ENCODE data around the gene PRDM5.

The PRDM5 gene

DNA sequence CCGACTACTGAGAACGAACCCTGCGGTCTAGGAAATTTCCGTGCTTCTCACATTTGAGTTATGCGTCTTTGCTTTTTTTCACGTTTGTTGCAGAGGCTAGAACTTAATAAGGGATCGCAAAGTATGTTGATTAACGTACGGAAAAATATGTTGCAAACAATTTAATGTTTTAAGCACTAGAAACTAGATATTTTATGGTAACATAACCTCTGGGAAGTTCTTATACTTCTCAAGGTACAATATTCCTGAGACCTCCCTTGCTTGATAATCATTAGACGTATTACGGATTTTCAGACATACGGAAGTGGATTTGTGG, 639 bp upstream of the PRDM5 start:
- H3K27ac ChIP-seq: peak overlapping the region; percentile 86 to 95
- peak overlapping the region; percentile 86 for H3K4me3 ChIP-seq
- DNase-seq (ENCODE audit: low spot score): no peak
- TF ChIP-seq, protein P1, sequence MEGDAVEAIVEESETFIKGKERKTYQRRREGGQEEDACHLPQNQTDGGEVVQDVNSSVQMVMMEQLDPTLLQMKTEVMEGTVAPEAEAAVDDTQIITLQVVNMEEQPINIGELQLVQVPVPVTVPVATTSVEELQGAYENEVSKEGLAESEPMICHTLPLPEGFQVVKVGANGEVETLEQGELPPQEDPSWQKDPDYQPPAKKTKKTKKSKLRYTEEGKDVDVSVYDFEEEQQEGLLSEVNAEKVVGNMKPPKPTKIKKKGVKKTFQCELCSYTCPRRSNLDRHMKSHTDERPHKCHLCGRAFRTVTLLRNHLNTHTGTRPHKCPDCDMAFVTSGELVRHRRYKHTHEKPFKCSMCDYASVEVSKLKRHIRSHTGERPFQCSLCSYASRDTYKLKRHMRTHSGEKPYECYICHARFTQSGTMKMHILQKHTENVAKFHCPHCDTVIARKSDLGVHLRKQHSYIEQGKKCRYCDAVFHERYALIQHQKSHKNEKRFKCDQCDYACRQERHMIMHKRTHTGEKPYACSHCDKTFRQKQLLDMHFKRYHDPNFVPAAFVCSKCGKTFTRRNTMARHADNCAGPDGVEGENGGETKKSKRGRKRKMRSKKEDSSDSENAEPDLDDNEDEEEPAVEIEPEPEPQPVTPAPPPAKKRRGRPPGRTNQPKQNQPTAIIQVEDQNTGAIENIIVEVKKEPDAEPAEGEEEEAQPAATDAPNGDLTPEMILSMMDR (IDR thresholded peaks at IDR 0.05): no peak

DNA sequence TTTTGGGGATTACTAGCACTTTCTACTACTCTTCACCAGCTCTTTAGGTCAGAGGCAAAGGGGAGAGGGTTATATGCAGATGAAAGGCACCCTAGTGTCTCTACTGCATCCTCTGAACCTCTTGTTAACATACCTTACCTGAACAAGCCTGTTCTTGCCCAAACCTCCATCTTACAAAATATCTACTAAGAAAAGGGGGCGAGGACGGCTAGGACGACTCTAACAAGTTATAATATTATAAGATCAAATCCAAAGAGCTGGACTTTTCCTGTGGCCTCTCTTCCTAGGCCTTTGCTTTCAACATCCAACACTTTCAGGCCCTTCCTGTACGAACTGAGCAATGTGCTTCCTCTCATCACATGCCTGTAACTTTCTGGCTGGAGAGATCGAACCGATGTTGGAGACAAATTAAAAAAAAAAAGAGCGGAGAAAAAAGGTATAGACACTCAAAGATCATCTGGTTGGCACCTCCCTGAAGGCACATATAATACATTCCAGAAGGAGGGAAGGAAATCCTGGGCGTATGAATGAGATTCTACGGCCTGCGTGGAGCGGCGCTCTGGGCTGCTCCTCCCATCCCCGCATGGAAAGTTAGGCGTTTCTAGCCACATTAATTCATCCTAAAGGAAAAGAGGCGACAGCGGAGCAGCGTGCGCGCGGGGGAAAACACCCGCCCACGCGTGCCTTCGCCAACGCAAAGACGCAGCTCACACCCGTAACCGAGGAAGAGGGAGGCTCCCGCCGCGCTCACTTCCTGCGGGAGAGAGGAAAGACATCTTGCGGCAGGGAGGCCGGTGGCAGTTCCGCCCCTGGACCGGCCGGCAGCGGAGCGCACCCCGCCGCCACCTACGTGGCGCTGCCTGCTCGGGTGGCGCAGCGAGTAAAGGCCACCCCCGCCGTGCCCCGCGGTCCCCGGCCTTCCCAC, 808 bp downstream of the PRDM5 start:
- peak; percentile 81 for DNase-seq (ENCODE audit: low spot score)
- H3K27ac ChIP-seq: peak overlapping the region; percentile 86 to 95
- H3K4me3 ChIP-seq: peak overlapping the region; percentile 86
- TF ChIP-seq, protein P1 (IDR thresholded peaks at IDR 0.05): no peak

- H3K4me3 ChIP-seq: no peak overlapping the region
- TF ChIP-seq, protein P1 (IDR thresholded peaks at IDR 0.05): no peak
- H3K27ac ChIP-seq: no peak overlapping the region
- no peak for DNase-seq (ENCODE audit: low spot score)
Measured at GRCh38 chr4:120920666-120921065, 1.9 kb downstream of the PRDM5 start.

DNA sequence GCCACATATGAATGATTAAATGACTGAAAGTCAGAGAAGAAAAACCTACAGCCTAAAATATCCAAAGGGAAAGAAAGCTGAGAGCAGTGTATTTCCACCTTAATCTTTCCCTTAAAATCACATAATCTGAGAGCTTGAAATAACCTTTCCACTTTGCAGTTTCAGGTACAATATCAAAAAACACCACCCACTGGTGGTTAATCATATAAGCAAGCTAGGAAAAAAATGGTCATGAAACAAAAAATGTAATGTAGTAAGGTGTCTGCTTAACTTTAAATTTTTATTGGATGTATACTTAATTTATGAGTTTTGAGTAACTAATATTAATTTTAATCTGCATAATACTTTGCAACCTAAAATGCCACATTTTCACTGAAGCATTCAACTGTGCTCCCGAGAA, 3.2 kb downstream of the PRDM5 start:
- TF ChIP-seq, protein P1 (IDR thresholded peaks at IDR 0.05): no peak
- no peak overlapping the region for H3K27ac ChIP-seq
- no peak for DNase-seq (ENCODE audit: low spot score)
- H3K4me3 ChIP-seq: no peak overlapping the region

DNA sequence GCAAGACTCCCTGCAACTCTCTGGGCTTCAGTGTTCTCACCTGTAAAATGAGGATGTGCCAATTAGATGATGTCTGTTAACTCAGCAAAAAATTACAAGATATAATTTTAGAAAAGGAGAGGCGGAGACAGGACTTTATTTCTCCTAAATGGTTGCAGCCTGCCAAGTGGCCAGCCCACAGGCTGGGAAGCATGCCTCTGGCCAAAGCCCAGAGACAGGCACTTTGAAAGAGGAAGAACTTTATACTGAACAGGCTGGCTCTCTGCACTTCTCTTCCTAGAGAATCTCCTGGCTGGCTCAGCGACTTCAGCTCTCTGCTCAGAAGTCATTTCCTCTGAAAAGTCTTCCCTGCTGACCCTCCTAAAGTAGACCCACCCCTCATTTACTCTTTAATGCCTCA, 3.7 kb downstream of the PRDM5 start:
- Histone ChIP-seq H3K4me3 (no peak overlapping the region), H3K27ac (no peak overlapping the region)
- TF ChIP-seq, protein P1 (IDR thresholded peaks at IDR 0.05): no peak
- no peak for DNase-seq (ENCODE audit: low spot score)

GRCh38 chr4:120918092-120918491, 4.4 kb downstream of the PRDM5 start:
- TF ChIP-seq, protein P1 (IDR thresholded peaks at IDR 0.05): no peak
- no peak for DNase-seq (ENCODE audit: low spot score)
- no peak overlapping the region for H3K27ac ChIP-seq

DNA sequence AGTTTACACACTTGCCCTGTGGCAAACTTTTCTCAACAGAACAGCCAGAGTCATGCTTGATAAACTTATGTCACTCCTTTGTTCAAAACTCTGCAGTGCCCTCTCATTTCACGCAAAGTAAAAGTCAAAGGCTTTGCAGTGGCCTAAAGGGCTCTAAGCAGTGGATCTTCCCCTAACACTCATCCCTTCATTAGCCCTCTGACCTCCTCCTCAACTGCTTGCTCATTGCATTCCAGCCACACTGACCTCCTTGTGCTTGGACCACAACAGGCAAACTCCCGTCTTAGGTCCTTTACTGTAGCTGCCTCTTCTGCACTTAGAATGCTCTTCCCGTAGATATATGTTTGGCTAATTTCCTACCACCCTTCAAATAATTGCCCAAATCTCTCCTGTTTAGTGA, 5.6 kb downstream of the PRDM5 start:
- TF ChIP-seq, protein P1 (IDR thresholded peaks at IDR 0.05): no peak
- Histone ChIP-seq H3K27ac (no peak overlapping the region), H3K4me3 (no peak overlapping the region)
- DNase-seq (ENCODE audit: low spot score): no peak

More at GRCh38 chr4:120918092-120918491, 4.4 kb downstream of the PRDM5 start:
- no peak overlapping the region for H3K4me3 ChIP-seq
